HepG2 (cell line): ENCODE data around the gene SPHK1. TPM values are rescaled to one million over a fixed set of nuclear protein-coding genes. Genes with fewer than 3 reads are reported as not detected.

Source experiments
- BCL6 ChIP-seq: IDR thresholded peaks from 2 replicates; pipeline ENCODE4 v1.6.1; 2016; ENCODE audit warnings: missing genetic modification reagents, missing compliant biosample characterization
- KAT2B ChIP-seq: fragments of 150-350 bp; IDR thresholded peaks from 2 replicates; pipeline ENCODE4 v1.6.1; 2014; ENCODE audit warnings: low read depth, low read length, borderline replicate concordance
- KDM1A ChIP-seq: IDR thresholded peaks from 2 replicates; pipeline ENCODE4 v1.6.1; 2016; ENCODE audit warnings: missing compliant biosample characterization
- MAZ ChIP-seq, 2 experiments: sonication (generic) in 1 of 2; formaldehyde crosslinking in 1 of 2; IDR thresholded peaks; 2 replicates each; pipeline versions ENCODE4 v1.5.0 to v1.6.1; 2012 to 2020; ENCODE audit warnings: low read depth in 2 of 2, mild to moderate bottlenecking in 2 of 2, borderline replicate concordance in 1 of 2, improper control_type of control experiment in 1 of 2, low read length in 1 of 2, missing genetic modification reagents in 1 of 2, moderate library complexity in 1 of 2
- PBX3 ChIP-seq: sonication (generic); formaldehyde crosslinking; IDR thresholded peaks from 2 replicates; pipeline ENCODE4 v1.8.1; 2023; ENCODE audit warnings: missing genetic modification reagents, inconsistent platforms, borderline replicate concordance
- PHF21A ChIP-seq: sonication (generic); formaldehyde crosslinking; IDR thresholded peaks from 2 replicates; pipeline ENCODE4 v1.5.0; 2020; ENCODE audit warnings: mild to moderate bottlenecking, missing genetic modification reagents
- PRDM10 ChIP-seq: sonication (generic); formaldehyde crosslinking; IDR thresholded peaks from 2 replicates; pipeline ENCODE4 v1.4.0; 2020; ENCODE audit warnings: low read depth, missing genetic modification reagents
- ZKSCAN1 ChIP-seq: fragments of 150-350 bp; IDR thresholded peaks from 2 replicates; pipeline ENCODE4 v1.6.1; 2014; ENCODE audit warnings: low read length
- ZNF101 ChIP-seq: sonication (generic); formaldehyde crosslinking; IDR thresholded peaks from 2 replicates; pipeline ENCODE4 v1.4.0; 2020; ENCODE audit warnings: mild to moderate bottlenecking, low read depth, missing genetic modification reagents, borderline replicate concordance
- ZNF282 ChIP-seq: fragments of 450-650 bp; IDR thresholded peaks from 2 replicates; pipeline ENCODE4 v1.6.1; 2018; ENCODE audit not compliant: partially characterized antibody
- ZNF558 ChIP-seq: sonication (generic); formaldehyde crosslinking; IDR thresholded peaks from 2 replicates; pipeline ENCODE4 v1.9.0; 2022; ENCODE audit warnings: mild to moderate bottlenecking, missing genetic modification reagents, borderline replicate concordance
- ZNF572 ChIP-seq: sonication (generic); formaldehyde crosslinking; IDR thresholded peaks from 2 replicates; pipeline ENCODE4 v1.5.1; 2020; ENCODE audit warnings: mild to moderate bottlenecking, missing genetic modification reagents
- ZNF652 ChIP-seq: IDR thresholded peaks from 2 replicates; pipeline ENCODE4 v1.6.1; 2016; ENCODE audit warnings: low read depth, borderline replicate concordance
- ZNF670 ChIP-seq: sonication (generic); formaldehyde crosslinking; IDR thresholded peaks from 2 replicates; pipeline ENCODE4 v1.8.0; 2022; ENCODE audit warnings: mild to moderate bottlenecking, missing genetic modification reagents, borderline replicate concordance
- ZZZ3 ChIP-seq: sonication (generic); formaldehyde crosslinking; IDR thresholded peaks from 2 replicates; pipeline ENCODE4 v1.4.0; 2020; ENCODE audit warnings: missing genetic modification reagents, mild to moderate bottlenecking, borderline replicate concordance
- polyA plus RNA-seq, 8 experiments: library from polyadenylated mRNA; depleted of rRNA in 3 of 8; stranded (reverse) in 7 of 8; unstranded in 1 of 8; fragments of >200 nt; fragmentation: Illumina TruSeq in 4 of 8; extraction: Trizol in 4 of 8; gene quantifications; 2 replicates each; pipeline versions ENCODE4 v1.2.1 to v1.2.3, GENCODE V29; 2011 to 2016; ENCODE audit warnings: low read depth in 4 of 8, missing spikeins in 1 of 8, mixed read lengths in 1 of 8; ENCODE audit not compliant: insufficient read depth in 1 of 8
- total RNA-seq, 5 experiments: library from RNA; depleted of rRNA; stranded (reverse); fragments of >200 nt; fragmentation: Illumina TruSeq; extraction: Trizol; gene quantifications; 2 replicates each; pipeline ENCODE4 v1.2.3, GENCODE V29; 2016; ENCODE audit warnings: low read depth in 1 of 5
- TF ChIP-seq, protein P1 (sequence below): sonication (generic); formaldehyde crosslinking; IDR thresholded peaks from 2 replicates; pipeline ENCODE4 v1.4.0; 2020; ENCODE audit warnings: missing genetic modification reagents, borderline replicate concordance
- TF ChIP-seq, protein P2 (sequence below): sonication (generic); formaldehyde crosslinking; IDR thresholded peaks from 2 replicates; pipeline ENCODE4 v1.4.0; 2020; ENCODE audit warnings: missing genetic modification reagents

Gene SPHK1
- total and polyA plus RNA-seq, 2 of the 13 experiments (the other 11 are each of a cell fraction or from before 2014, with no cell fraction given): 129 to 160 TPM

GRCh38 chr17:76408037-76408849, 23.8 kb downstream of the SPHK1 start (continued):
- TF ChIP-seq, protein P1, sequence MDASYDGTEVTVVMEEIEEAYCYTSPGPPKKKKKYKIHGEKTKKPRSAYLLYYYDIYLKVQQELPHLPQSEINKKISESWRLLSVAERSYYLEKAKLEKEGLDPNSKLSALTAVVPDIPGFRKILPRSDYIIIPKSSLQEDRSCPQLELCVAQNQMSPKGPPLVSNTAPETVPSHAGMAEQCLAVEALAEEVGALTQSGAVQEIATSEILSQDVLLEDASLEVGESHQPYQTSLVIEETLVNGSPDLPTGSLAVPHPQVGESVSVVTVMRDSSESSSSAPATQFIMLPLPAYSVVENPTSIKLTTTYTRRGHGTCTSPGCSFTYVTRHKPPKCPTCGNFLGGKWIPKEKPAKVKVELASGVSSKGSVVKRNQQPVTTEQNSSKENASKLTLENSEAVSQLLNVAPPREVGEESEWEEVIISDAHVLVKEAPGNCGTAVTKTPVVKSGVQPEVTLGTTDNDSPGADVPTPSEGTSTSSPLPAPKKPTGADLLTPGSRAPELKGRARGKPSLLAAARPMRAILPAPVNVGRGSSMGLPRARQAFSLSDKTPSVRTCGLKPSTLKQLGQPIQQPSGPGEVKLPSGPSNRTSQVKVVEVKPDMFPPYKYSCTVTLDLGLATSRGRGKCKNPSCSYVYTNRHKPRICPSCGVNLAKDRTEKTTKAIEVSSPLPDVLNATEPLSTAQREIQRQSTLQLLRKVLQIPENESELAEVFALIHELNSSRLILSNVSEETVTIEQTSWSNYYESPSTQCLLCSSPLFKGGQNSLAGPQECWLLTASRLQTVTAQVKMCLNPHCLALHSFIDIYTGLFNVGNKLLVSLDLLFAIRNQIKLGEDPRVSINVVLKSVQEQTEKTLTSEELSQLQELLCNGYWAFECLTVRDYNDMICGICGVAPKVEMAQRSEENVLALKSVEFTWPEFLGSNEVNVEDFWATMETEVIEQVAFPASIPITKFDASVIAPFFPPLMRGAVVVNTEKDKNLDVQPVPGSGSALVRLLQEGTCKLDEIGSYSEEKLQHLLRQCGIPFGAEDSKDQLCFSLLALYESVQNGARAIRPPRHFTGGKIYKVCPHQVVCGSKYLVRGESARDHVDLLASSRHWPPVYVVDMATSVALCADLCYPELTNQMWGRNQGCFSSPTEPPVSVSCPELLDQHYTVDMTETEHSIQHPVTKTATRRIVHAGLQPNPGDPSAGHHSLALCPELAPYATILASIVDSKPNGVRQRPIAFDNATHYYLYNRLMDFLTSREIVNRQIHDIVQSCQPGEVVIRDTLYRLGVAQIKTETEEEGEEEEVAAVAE (CRISPR knock-in tag): no peak
- TF ChIP-seq ZNF572 (CRISPR knock-in tag): 0 out of 2 replicates have a peak, but pooled peaks have one; percentile 24
- TF ChIP-seq ZNF558 (CRISPR knock-in tag): no peak
- no peak for TF ChIP-seq KAT2B
- no peak for TF ChIP-seq ZKSCAN1
- TF ChIP-seq BCL6 (CRISPR knock-in tag): no peak
- TF ChIP-seq ZZZ3 (CRISPR knock-in tag): no peak
- no peak for TF ChIP-seq MAZ (IDR thresholded peaks at IDR 0.05; ENCODE audit: borderline replicate concordance, low read depth, low read length)
- TF ChIP-seq MAZ (CRISPR knock-in tag; IDR thresholded peaks at IDR 0.05; ENCODE audit: low read depth): no peak
- TF ChIP-seq ZNF652 (CRISPR knock-in tag): no peak; the same call in 1 of the 2 replicates
- no peak for TF ChIP-seq PRDM10
- TF ChIP-seq PBX3 (CRISPR knock-in tag): no peak
- TF ChIP-seq, protein P2, sequence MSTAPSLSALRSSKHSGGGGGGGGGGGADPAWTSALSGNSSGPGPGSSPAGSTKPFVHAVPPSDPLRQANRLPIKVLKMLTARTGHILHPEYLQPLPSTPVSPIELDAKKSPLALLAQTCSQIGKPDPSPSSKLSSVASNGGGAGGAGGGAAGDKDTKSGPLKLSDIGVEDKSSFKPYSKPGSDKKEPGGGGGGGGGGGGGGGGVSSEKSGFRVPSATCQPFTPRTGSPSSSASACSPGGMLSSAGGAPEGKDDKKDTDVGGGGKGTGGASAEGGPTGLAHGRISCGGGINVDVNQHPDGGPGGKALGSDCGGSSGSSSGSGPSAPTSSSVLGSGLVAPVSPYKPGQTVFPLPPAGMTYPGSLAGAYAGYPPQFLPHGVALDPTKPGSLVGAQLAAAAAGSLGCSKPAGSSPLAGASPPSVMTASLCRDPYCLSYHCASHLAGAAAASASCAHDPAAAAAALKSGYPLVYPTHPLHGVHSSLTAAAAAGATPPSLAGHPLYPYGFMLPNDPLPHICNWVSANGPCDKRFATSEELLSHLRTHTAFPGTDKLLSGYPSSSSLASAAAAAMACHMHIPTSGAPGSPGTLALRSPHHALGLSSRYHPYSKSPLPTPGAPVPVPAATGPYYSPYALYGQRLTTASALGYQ: no peak
- TF ChIP-seq KDM1A (CRISPR knock-in tag): 0 out of 2 replicates have a peak, but pooled peaks have one; percentile 30
- TF ChIP-seq ZNF282: no peak
- TF ChIP-seq PHF21A (CRISPR knock-in tag): peak; percentile 42; the same call in 1 of the 2 replicates
- no peak for TF ChIP-seq ZNF670 (CRISPR knock-in tag)
- TF ChIP-seq ZNF101: no peak
